Posterior cingulate gyrus (tissue), 11 donors: ENCODE measurements around the gene ARSG.

Source experiments
- DNase-seq, 10 donors: peaks; one replicate each; pipeline versions ENCODE4 v3.0.0 to v3.0.0-alpha.2; 2020 to 2021; ENCODE audit warnings: mixed read lengths in 3 of 10
- intact Hi-C: fragments of 100-400 bp; cut with DNase I; formaldehyde crosslinking; loops from one replicate; pipeline ENCODE4 v1.15.1; 2023

The ARSG gene

GRCh38 chr17:68437979-68438822, 146.9 kb downstream of the ARSG start:
- intact Hi-C loops, result loop anchor here (5.0 to 10.0 kb wide), 2 partner anchors 176 to 263 kb away; no protein-coding TSS in a partner anchor
- DNase-seq, result no peak

- intact Hi-C loops, result loop anchor here (5.0 to 10.0 kb wide), 2 partner anchors 177 to 265 kb away; no protein-coding TSS in a partner anchor
- DNase-seq, result no peak
Measured at GRCh38 chr17:68439656-68440290, 148.5 kb downstream of the ARSG start.

- intact Hi-C loops, result no loop called here
- no peak for DNase-seq
Measured at GRCh38 chr17:68440526-68440925, 149.2 kb downstream of the ARSG start.

GRCh38 chr17:68441070-68441770, 149.9 kb downstream of the ARSG start:
- no peak for DNase-seq
- intact Hi-C loops, result no loop called here

GRCh38 chr17:68443972-68444464, 152.7 kb downstream of the ARSG start:
- intact Hi-C loops, result no loop called here
- DNase-seq, result no peak

- intact Hi-C loops, result no loop called here
- no peak for DNase-seq
Measured at GRCh38 chr17:68445671-68446070, 154.4 kb downstream of the ARSG start.

- intact Hi-C loops, result no loop called here
- DNase-seq, result no peak
Measured at GRCh38 chr17:68446626-68447041, 155.3 kb downstream of the ARSG start.

- DNase-seq, result no peak
- intact Hi-C loops, result no loop called here
Measured at GRCh38 chr17:68449021-68449739, 157.9 kb downstream of the ARSG start.

GRCh38 chr17:68450391-68450790, 159.1 kb downstream of the ARSG start:
- no peak for DNase-seq
- intact Hi-C loops, result no loop called here

- DNase-seq, result no peak
- intact Hi-C loops, result no loop called here
Measured at GRCh38 chr17:68450801-68451200, 159.5 kb downstream of the ARSG start.

GRCh38 chr17:68451670-68452354, 160.5 kb downstream of the ARSG start:
- DNase-seq, result no peak
- intact Hi-C loops, result no loop called here

- DNase-seq, result no peak
- intact Hi-C loops, result no loop called here
Measured at GRCh38 chr17:68452724-68453290, 161.5 kb downstream of the ARSG start.

- no peak for DNase-seq
- intact Hi-C loops, result no loop called here
Measured at GRCh38 chr17:68453991-68454665, 162.8 kb downstream of the ARSG start.

- intact Hi-C loops, result loop anchor here (2.0 to 5.0 kb wide), 2 partner anchors 56 to 207 kb away; partner anchors contain the start of genes AMZ2 and PRKAR1A
- DNase-seq, result no peak
Measured at GRCh38 chr17:68455901-68456338, 164.6 kb downstream of the ARSG start.

- peak; percentile 38 to 95 (median 66) for DNase-seq
- intact Hi-C loops, result loop anchor here (2.0 to 5.0 kb wide), 2 partner anchors 56 to 208 kb away; partner anchors contain the start of genes AMZ2 and PRKAR1A
Measured at GRCh38 chr17:68456339-68457167, 165.3 kb downstream of the ARSG start.

- peak in 5 of 10 donors; percentile 28 to 90 (median 40) for DNase-seq
- intact Hi-C loops, result loop anchor here (2.0 to 5.0 kb wide), 2 partner anchors 55 to 208 kb away; partner anchors contain the start of genes AMZ2 and PRKAR1A
Measured at GRCh38 chr17:68457168-68457538, 165.9 kb downstream of the ARSG start, which contains the start of gene WIPI1. TSS of gene WIPI1 (minus strand) at chr17:68457496. CDS start at chr17:68457421, 75 bp downstream.

- DNase-seq, result peak; percentile 97 to 100 (median 99)
- intact Hi-C loops, result loop anchor here (2.0 to 5.0 kb wide), 2 partner anchors 55 to 209 kb away; partner anchors contain the start of genes AMZ2 and PRKAR1A
Measured at GRCh38 chr17:68457539-68458259, 166.4 kb downstream of the ARSG start.
